NCI-H1930 (cell line): ENCODE measurements around the gene CLSTN2.

Experiments
- DNase-seq, 2 experiments: peaks; one replicate each; lab custom pipeline; 2025; lab: John Stamatoyannopoulos, UW

CLSTN2 gene

GRCh38 chr3:140378571-140379340 lies 443.8 kb downstream of the CLSTN2 start:
- no peak for DNase-seq

GRCh38 chr3:140384028-140384771 lies 449.2 kb downstream of the CLSTN2 start:
- DNase-seq, result no peak

GRCh38 chr3:140384876-140385275 lies 449.9 kb downstream of the CLSTN2 start:
- no peak for DNase-seq

GRCh38 chr3:140386357-140387100 lies 451.5 kb downstream of the CLSTN2 start:
- DNase-seq, result no peak

GRCh38 chr3:140387244-140387643 lies 452.3 kb downstream of the CLSTN2 start:
- DNase-seq, result no peak

- no peak for DNase-seq
These were observed 453.4 kb downstream of the CLSTN2 start for GRCh38 chr3:140388202-140388922.

GRCh38 chr3:140391061-140391460 lies 456.1 kb downstream of the CLSTN2 start:
- no peak for DNase-seq

GRCh38 chr3:140394488-140395133 lies 459.6 kb downstream of the CLSTN2 start:
- no peak for DNase-seq

- no peak for DNase-seq
These were observed 460.4 kb downstream of the CLSTN2 start for GRCh38 chr3:140395134-140396075.

- DNase-seq, result no peak
These were observed 461.1 kb downstream of the CLSTN2 start for GRCh38 chr3:140396110-140396509.

- DNase-seq, result no peak
These were observed 462.9 kb downstream of the CLSTN2 start for GRCh38 chr3:140397847-140398246.

- DNase-seq, result no peak
These were observed 463.4 kb downstream of the CLSTN2 start for GRCh38 chr3:140398387-140398786.

GRCh38 chr3:140399871-140400270 lies 464.9 kb downstream of the CLSTN2 start:
- DNase-seq, result no peak

GRCh38 chr3:140403079-140403478 lies 468.1 kb downstream of the CLSTN2 start:
- no peak for DNase-seq

GRCh38 chr3:140403608-140404007 lies 468.6 kb downstream of the CLSTN2 start:
- DNase-seq, result no peak

- no peak for DNase-seq
These were observed 471.7 kb downstream of the CLSTN2 start for GRCh38 chr3:140406655-140407054.

GRCh38 chr3:140408252-140408651 lies 473.3 kb downstream of the CLSTN2 start:
- no peak for DNase-seq

GRCh38 chr3:140416666-140417065 lies 481.7 kb downstream of the CLSTN2 start:
- DNase-seq, result no peak

GRCh38 chr3:140420621-140421357 lies 485.8 kb downstream of the CLSTN2 start:
- DNase-seq, result no peak

- no peak for DNase-seq
These were observed 486.9 kb downstream of the CLSTN2 start for GRCh38 chr3:140421884-140422283.
